GM10847 (cell line): ENCODE results near the gene MT1F.

Experiments
- POLR2A ChIP-seq: IDR thresholded peaks from 2 replicates; pipeline ENCODE4 v1.6.1; 2011; ENCODE audit not compliant: insufficient read length; ENCODE audit errors: extremely low read depth

The MT1F gene

GRCh38 chr16:56679818-56680217 is 22.1 kb downstream of the MT1F start:
- TF ChIP-seq POLR2A, result no peak

- peak; percentile 58 for TF ChIP-seq POLR2A
Measured at GRCh38 chr16:56681939-56682702, 24.4 kb downstream of the MT1F start, which contains the start of gene MT1X. Gene MT1X, plus strand, starts transcription at chr16:56682470. Its CDS starts 71 bp downstream, at chr16:56682541.

GRCh38 chr16:56682703-56683397 is 25.1 kb downstream of the MT1F start:
- TF ChIP-seq POLR2A, result no peak

- no peak for TF ChIP-seq POLR2A
Measured at GRCh38 chr16:56683424-56684172, 25.8 kb downstream of the MT1F start.

- TF ChIP-seq POLR2A, result no peak
Measured at GRCh38 chr16:56684256-56684925, 26.6 kb downstream of the MT1F start.

GRCh38 chr16:56684926-56685590 is 27.3 kb downstream of the MT1F start:
- TF ChIP-seq POLR2A, result no peak

- TF ChIP-seq POLR2A, result no peak
Measured at GRCh38 chr16:56686758-56687157, 29.0 kb downstream of the MT1F start.

- no peak for TF ChIP-seq POLR2A
Measured at GRCh38 chr16:56688762-56689161, 31.0 kb downstream of the MT1F start.

GRCh38 chr16:56689171-56689570 is 31.4 kb downstream of the MT1F start:
- no peak for TF ChIP-seq POLR2A

GRCh38 chr16:56690420-56691122 is 32.8 kb downstream of the MT1F start:
- no peak for TF ChIP-seq POLR2A

GRCh38 chr16:56691885-56692284 is 34.1 kb downstream of the MT1F start:
- no peak for TF ChIP-seq POLR2A

GRCh38 chr16:56695246-56695645 is 37.5 kb downstream of the MT1F start:
- no peak for TF ChIP-seq POLR2A

GRCh38 chr16:56697456-56698155 is 39.8 kb downstream of the MT1F start:
- TF ChIP-seq POLR2A, result no peak

- TF ChIP-seq POLR2A, result no peak
Measured at GRCh38 chr16:56700195-56700594, 42.4 kb downstream of the MT1F start.

- TF ChIP-seq POLR2A, result no peak
Measured at GRCh38 chr16:56700631-56701030, 42.9 kb downstream of the MT1F start.
